Effector CD8-positive, alpha-beta T cell (primary cell): ENCODE data around the gene ARHGEF38.
"Not testable (repeated sequence)": the region's sequence is repeated elsewhere in the genome, so short reads cannot be mapped to it uniquely, and the experiment has no call there.

ENCODE experiments used
- DNase-seq: peaks from one replicate; lab custom pipeline; 2025; lab: John Stamatoyannopoulos, UW

The ARHGEF38 gene

DNA sequence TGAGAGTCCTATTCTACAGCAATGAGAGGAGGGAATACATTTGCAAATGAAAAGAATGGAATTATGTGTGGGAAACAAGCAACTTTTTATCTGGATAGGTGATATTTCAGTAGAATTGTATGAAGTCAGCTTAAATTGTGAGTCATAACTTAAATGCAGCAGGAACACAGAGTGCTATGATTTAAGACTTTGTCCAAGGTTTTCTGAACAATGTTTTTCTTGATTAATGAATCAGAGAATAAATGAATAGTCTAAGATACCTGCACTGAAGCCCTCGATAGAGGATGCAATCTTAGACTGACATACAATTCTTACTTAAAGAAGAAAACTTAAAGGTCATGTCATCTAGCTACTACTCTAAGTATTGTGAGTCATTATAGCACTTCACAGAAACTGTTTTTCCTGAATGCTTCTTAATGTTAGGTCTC, 8.0 kb downstream of the ARHGEF38 start:
- DNase-seq = no peak

DNA sequence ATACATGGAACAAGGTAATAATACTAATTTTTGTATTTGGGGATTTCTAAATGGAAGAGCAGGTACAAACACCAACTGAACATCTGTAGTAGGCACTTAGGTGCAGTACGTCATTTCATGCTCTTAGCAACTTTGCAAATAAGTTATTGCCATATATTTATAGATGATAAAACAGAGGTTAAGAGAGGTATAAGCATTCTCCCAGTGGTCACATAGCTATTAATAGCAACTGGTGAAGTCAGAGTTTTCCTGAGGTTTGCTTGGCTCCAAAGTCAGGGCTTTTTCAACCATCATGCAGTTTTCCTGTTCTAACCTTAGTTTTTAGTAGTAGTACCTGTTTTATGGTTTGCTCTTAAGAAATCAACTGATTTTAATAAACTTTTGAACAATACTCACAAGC, 10.9 kb downstream of the ARHGEF38 start:
- no peak for DNase-seq

GRCh38 chr4:105568584-105568983, 16.2 kb downstream of the ARHGEF38 start:
- DNase-seq = no peak

- DNase-seq = no peak
Measured at GRCh38 chr4:105569057-105569865, 16.8 kb downstream of the ARHGEF38 start.

GRCh38 chr4:105569866-105570236, 17.4 kb downstream of the ARHGEF38 start:
- DNase-seq = no peak

DNA sequence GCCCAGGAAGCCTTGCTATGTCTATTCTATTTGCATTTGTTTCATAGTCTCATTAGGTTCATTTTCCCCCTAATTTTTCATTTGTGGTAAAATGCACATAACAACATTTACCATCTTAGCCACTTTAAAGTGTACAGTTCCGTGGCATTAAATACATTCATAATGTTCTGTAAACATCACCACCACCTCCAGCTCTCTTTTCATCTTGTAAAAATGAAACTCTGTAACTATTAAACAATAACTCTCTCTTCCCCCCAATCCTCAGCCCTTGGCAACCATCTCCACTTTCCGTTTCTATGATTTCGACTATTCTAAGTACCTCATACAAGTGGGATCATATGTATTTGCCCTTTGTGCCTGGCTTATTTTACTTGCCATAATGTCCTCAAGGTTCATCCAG, 19.9 kb downstream of the ARHGEF38 start:
- DNase-seq = no peak

DNA sequence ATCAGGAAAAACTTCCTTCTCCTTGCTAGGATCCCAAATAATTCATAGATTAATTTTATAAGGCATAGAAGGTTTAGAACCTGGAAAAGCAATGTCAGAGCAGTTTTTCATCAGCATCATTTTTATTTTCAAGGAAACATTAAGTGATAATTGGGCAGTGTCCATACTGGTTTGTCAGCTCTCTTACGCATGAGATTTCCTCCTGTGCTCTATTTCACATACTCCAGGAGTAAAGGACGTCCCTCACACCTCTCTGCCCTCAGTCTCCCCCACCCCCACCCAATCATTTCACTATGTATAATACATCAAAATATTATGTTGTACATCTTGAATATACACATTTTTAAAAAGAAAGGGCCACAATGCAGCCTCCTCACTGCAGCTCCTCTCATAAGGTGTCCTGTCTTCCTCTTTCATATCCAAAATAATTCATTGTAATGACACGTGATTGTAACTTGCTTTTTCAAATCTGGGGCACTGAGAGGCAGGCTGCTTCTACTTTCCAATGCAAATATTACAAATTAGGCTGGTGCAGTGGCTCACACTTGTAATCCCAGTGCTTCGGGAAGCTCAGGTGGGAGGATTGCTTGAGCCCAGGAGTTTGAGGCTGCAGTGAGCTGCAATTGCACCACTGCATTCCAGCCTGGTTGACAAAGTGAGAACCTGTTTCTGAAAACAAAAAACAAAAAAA, 34.4 kb downstream of the ARHGEF38 start:
- no peak for DNase-seq

- DNase-seq = no peak
Measured at GRCh38 chr4:105587841-105588240, 35.4 kb downstream of the ARHGEF38 start.

DNA sequence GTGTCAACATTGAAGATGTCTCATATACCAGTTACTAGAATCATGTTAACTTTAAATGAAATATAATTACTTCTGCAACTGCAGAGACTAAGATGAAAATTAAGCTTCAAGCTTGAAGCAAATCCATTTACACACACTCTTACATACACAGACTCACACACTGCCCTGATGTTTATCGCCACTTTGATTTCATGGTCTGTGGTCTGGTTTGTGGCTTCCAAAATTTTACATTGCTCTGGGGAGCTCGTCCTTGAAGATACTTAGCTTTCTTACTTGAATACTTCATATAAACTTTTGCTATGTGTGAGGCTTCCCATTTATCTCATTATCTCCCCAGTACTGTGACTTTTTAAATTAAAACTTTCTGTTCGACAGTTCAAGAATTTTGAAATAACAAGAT, 35.8 kb downstream of the ARHGEF38 start:
- DNase-seq = no peak

- DNase-seq = no peak
Measured at GRCh38 chr4:105591573-105591972, 39.2 kb downstream of the ARHGEF38 start.

DNA sequence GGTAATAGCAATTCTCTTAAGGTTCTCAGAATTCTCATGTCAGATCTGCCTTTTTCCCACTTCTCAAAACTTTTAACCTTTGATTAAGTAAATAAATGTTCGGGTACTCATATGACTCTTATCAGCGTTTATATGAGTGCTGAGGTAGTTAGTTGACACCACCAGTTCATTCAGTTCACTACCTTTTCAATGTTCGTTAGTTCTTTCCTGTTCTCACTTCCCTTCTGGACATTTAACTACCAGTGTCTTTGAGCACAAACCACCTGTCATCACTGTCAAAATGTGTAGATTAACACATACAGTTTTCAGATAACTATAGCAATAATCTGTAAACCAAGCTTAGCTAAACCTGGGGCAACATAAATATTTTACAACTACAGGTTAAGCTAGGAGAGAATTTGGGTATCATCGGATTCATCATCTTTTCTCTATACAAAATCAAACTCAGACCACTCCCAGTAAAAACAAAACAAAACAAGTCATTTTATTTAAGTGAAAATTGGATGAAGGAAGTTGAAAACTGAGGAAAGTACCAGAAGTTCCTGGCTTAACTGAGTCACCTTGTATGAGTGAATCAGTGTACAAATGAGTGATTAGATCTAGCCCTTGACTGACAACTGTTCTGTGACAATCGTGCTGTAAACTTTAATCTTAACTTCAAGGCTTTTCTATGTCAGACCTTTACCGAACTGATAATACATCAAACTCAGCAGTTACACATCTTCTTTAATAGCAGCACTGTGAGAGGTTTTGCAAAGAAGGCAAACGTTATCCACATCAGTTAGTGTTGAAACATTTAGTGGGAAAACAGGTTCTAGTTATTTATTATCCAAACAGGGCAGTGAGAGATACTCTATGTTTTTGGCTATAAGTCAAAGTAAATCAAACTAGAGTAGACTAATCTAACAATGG, 41.9 kb downstream of the ARHGEF38 start:
- DNase-seq = no peak

GRCh38 chr4:105596684-105597083, 44.3 kb downstream of the ARHGEF38 start:
- no peak for DNase-seq

DNA sequence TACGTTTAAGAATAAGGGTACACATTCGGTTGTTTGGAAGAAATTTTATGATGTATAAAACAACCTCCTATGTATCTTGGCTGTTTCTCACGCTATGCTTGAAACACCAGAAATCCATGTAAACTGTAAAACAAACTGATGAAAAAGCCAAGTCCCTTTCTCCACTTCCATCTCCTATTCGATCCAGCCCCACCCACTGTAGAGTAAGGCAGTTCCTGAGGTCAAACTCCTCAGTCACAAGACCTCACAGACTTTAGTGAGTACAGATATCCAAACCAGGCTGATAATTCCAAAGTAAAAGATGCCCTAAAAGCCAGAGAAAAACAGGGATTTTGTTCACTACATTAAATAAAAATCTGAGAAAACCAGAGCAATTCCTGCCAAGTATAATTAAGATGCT, 45.6 kb downstream of the ARHGEF38 start:
- no peak for DNase-seq

- DNase-seq = no peak
Measured at GRCh38 chr4:105598787-105599186, 46.4 kb downstream of the ARHGEF38 start.

- DNase-seq = no peak
Measured at GRCh38 chr4:105599482-105599881, 47.1 kb downstream of the ARHGEF38 start.

DNA sequence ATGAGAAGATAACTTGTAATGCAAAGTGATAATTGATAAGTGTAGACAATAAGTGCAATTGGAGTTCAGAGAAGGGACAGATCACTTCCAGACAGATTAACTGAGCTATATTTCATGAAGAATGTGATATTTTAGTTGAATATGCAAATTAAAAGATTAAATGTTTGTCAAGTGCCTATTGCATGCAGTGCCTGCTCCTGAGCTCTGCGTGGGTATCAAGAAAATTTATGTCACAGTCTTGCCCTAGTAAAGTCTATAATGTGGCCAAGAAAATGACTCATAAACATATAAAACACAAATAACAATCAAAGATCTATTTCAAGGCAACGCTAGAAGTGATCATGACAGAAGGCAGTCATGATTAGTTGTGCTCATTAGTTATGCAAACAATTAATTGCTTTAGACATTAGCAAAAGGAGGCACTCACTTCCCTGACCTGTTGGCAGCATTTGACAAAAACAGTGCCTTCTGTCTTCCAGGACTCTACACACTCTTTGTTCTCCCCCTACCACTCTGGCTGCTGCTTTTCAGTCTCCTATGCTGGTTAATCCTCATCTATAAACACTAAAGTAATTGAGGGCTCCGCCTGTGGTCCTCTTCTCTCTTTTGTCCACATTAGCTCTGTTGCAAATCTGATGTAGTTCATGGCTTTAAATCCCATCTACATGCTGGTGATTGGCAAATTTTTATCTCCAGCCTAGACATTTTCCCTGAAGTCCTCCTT, 47.7 kb downstream of the ARHGEF38 start:
- no peak for DNase-seq

DNA sequence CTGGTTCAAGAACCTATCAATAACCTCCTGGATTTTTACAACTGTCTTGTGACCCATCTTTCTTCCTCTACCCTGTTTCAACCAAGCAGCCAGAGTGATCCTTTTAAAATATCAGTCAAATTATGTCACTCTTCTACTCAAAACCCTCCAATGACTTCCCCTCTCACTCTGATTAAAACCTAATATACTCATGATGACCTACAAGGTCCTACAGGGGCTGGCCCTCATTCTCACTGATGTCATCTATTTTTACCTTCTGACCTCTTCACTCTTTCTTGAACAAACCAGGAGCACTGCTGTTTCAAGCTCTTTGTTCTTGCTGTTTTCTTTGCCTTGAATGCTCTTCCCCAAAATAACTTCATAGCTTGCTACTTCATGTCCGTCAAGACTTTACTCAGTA, 48.5 kb downstream of the ARHGEF38 start:
- DNase-seq = no peak

- no peak for DNase-seq
Measured at GRCh38 chr4:105601406-105601805, 49.0 kb downstream of the ARHGEF38 start.

GRCh38 chr4:105603158-105603557, 50.7 kb downstream of the ARHGEF38 start:
- no peak for DNase-seq

DNA sequence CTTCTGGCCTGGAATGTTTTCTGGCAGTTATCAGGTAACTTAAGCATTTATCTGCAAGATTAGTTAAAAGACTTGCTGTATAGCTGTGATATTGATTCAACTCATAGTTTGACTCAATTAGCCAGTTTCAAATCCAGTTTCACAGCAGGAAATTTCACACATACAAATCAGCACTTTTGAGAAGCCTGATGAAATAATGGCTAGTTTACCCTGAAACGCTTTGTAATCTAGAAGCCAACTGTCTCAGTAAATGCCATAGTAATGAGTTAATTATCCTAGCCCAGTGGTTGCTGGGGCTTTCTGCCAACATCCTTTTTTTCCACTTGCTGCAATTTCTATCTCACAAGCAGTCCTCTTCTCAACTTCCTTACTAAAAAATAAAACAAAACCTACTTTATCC, 53.1 kb downstream of the ARHGEF38 start:
- DNase-seq = no peak

GRCh38 chr4:105607876-105608275, 55.5 kb downstream of the ARHGEF38 start:
- DNase-seq = no peak

DNA sequence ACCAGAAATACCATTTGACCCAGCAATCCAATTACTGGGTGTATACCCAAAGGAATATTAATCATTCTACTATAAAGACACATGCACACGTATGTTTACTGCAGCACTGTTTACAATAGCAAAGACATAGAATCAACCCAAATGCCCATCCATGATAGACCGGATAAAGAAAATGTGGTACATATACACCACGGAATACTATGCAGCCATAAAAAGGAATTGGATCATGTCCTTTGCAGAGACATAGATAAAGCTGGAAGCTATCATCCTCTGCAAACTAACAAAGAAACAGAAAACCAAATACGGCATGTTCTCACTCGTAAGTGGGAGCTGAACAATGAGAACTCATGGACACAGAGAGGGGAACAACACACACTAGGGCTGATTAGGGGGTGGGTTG, 57.4 kb downstream of the ARHGEF38 start:
- not testable (repeated sequence) for DNase-seq
